Measurements from ENCODE around the gene DHRS13.
"Not testable (repeated sequence)": the region's sequence is repeated elsewhere in the genome, so short reads cannot be mapped to it uniquely, and the experiment has no call there.

GRCh38 chr17:28934508-28934907 lies 31.6 kb upstream of the DHRS13 start:
- not testable (repeated sequence) for TF ChIP-seq CTCF, POLR2A (IDR thresholded peaks at IDR 0.05)

All from testis (tissue), 2 donors.